WERI-Rb-1 (cell line): ENCODE results near the gene PCBD2.

Experiments
- DNase-seq: peaks from one replicate; pipeline ENCODE4 v3.0.0-alpha.2; 2020
- H3K27ac ChIP-seq: fragments of 250-450 bp; sonication (Bioruptor Pico); 2 replicates; pipeline ENCODE4 v1.5.1; 2020; ENCODE audit warnings: mild to moderate bottlenecking, moderate library complexity
- H3K27me3 ChIP-seq: fragments of 250-450 bp; sonication (Bioruptor Pico); 2 replicates; pipeline ENCODE4 v1.5.1; 2021; ENCODE audit warnings: mild to moderate bottlenecking, low read depth, moderate library complexity; ENCODE audit not compliant: insufficient read depth, severe bottlenecking
- H3K36me3 ChIP-seq: fragments of 250-450 bp; sonication (Bioruptor Pico); 2 replicates; pipeline ENCODE4 v1.5.1; 2020; ENCODE audit warnings: mild to moderate bottlenecking, moderate library complexity
- H3K4me3 ChIP-seq: 2 replicates; pipeline ENCODE4 v1.5.1; 2011; ENCODE audit warnings: low read depth, mild to moderate bottlenecking, control low read depth, low read length
- H3K9me3 ChIP-seq: fragments of 250-450 bp; sonication (Bioruptor Pico); 2 replicates; pipeline ENCODE4 v1.5.1; 2021; ENCODE audit warnings: mild to moderate bottlenecking, moderate library complexity; ENCODE audit not compliant: severe bottlenecking
- TF ChIP-seq, protein P1 (sequence below): IDR thresholded peaks from 2 replicates; pipeline ENCODE4 v1.5.1; 2011; ENCODE audit warnings: low read depth, mild to moderate bottlenecking, control low read depth, inconsistent platforms, low read length

Gene PCBD2

DNA sequence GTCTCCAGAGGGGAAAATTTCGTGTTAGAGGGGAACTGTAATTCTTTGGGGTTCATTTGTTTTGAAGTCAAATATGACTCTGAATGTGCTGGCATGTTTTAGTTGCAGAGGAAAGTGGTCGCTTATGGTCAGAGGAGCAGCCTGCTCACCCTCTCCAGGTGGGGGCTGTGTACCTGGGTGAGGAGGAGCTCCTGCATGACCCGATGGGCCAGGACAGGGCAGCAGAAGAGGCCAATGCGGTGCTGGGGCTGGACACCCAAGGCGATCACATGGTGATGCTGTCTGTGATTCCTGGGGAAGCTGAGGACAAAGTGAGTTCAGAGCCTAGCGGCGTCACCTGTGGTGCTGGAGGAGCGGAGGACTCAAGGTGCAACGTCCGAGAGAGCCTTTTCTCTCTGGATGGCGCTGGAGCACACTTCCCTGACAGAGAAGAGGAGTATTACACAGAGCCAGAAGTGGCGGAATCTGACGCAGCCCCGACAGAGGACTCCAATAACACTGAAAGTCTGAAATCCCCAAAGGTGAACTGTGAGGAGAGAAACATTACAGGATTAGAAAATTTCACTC, 17.3 kb upstream of the PCBD2 start:
- no peak overlapping the region for H3K27ac ChIP-seq
- DNase-seq, result no peak
- no peaks in the 10 kb centered on the region for H3K27me3 ChIP-seq
- TF ChIP-seq, protein P1, sequence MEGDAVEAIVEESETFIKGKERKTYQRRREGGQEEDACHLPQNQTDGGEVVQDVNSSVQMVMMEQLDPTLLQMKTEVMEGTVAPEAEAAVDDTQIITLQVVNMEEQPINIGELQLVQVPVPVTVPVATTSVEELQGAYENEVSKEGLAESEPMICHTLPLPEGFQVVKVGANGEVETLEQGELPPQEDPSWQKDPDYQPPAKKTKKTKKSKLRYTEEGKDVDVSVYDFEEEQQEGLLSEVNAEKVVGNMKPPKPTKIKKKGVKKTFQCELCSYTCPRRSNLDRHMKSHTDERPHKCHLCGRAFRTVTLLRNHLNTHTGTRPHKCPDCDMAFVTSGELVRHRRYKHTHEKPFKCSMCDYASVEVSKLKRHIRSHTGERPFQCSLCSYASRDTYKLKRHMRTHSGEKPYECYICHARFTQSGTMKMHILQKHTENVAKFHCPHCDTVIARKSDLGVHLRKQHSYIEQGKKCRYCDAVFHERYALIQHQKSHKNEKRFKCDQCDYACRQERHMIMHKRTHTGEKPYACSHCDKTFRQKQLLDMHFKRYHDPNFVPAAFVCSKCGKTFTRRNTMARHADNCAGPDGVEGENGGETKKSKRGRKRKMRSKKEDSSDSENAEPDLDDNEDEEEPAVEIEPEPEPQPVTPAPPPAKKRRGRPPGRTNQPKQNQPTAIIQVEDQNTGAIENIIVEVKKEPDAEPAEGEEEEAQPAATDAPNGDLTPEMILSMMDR, result no peak
- no peak overlapping the region for H3K4me3 ChIP-seq
- H3K9me3 ChIP-seq, result no peaks in the 10 kb centered on the region
- H3K36me3 ChIP-seq, result peaks cover 15% of the 10 kb centered on the region

DNA sequence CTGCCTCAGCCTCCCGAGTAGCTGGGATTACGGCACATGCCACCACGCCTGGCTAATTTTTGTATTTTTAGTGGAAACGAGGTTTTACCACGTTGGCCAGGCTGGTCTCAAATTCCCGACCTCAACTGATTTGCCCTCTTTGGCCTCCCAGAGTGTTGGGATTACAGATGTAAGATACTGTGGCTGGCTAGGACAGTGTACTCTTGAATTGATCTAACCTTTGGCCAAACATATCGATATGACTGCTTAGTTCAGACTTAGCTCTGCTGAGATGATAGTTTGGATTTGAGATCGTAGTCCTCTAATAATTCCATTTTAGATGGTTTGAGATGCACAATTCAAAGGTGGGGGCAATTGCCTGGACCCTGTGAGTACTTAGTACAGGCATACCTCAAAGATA, 15.6 kb upstream of the PCBD2 start:
- Histone ChIP-seq H3K4me3 (no peak overlapping the region), H3K36me3 (peaks cover 21% of the 10 kb centered on the region), H3K9me3 (no peaks in the 10 kb centered on the region), H3K27me3 (no peaks in the 10 kb centered on the region), H3K27ac (no peak overlapping the region)
- no peak for DNase-seq
- TF ChIP-seq, protein P1, result no peak

DNA sequence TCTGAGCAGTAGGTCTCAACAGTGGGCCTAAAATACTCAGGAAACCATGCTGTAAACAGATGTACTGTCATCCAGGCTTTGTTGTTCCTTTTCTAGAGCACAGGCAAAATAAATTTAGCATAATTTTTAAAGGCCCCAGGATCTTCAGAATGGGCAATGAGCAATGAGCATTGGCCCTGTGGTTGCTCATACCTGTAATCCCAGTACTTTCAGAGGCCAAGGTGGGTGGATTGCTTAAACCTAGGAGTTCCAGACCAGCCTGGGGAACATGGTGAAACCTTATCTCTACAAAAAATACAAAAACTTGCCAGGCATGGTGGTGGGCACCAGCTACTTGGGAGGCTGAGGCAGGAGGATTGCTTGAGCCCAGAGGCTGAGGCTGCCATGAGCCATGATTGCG, 13.5 kb upstream of the PCBD2 start:
- H3K27ac ChIP-seq, result no peak overlapping the region
- TF ChIP-seq, protein P1, result no peak
- no peak for DNase-seq
- no peak overlapping the region for H3K4me3 ChIP-seq
- H3K27me3 ChIP-seq, result no peaks in the 10 kb centered on the region
- H3K9me3 ChIP-seq, result no peaks in the 10 kb centered on the region
- peaks cover 31% of the 10 kb centered on the region for H3K36me3 ChIP-seq

DNA sequence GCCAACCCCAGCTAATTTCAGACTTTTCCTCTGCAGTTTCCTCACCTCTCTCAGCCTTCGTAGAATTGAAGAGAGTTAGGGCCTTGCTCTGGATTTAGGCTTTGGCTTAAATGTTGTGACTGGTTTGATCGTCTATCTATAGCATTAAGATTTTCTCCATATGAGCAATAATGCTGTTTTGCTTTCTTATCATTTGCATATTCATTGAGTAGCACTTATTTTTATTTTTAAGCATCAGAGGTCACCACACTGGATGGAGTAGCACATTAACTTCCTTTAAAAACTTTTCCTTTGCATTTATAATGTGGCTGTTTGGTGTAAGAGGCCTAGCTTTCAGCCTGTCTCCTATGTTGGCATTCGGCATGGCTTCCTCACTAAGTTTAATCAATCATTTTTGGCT, 12.6 kb upstream of the PCBD2 start:
- H3K4me3 ChIP-seq, result no peak overlapping the region
- H3K27me3 ChIP-seq, result no peaks in the 10 kb centered on the region

DNA sequence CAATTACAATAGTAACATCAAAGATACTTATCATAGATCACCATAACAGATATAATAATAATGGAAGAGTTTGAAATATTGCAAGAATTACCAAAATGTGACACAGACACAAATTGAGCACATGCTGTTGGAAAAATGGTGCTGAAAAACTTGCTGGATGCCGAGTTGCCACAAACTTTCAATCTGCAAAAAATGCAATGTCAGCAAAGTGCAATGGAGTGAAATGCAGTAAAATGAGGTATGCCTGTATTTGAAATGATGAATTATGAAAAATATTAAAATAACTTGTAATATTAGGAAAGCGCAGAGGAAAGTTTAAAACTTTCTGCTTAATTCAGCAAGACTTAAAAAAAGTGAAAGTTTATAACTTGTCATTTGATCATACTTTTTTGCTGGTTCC, 12.0 kb upstream of the PCBD2 start:
- Histone ChIP-seq H3K27me3 (no peaks in the 10 kb centered on the region), H3K9me3 (no peaks in the 10 kb centered on the region), H3K4me3 (no peak overlapping the region), H3K27ac (no peak overlapping the region), H3K36me3 (peaks cover 33% of the 10 kb centered on the region)
- TF ChIP-seq, protein P1, result no peak
- no peak for DNase-seq

More for the DNA sequence above, 12.6 kb upstream of the PCBD2 start:
- Histone ChIP-seq H3K9me3 (no peaks in the 10 kb centered on the region), H3K36me3 (peaks cover 31% of the 10 kb centered on the region), H3K27ac (no peak overlapping the region)
- no peak for DNase-seq
- TF ChIP-seq, protein P1, result no peak
